ENCODE results near the gene PISD.

The PISD gene

DNA sequence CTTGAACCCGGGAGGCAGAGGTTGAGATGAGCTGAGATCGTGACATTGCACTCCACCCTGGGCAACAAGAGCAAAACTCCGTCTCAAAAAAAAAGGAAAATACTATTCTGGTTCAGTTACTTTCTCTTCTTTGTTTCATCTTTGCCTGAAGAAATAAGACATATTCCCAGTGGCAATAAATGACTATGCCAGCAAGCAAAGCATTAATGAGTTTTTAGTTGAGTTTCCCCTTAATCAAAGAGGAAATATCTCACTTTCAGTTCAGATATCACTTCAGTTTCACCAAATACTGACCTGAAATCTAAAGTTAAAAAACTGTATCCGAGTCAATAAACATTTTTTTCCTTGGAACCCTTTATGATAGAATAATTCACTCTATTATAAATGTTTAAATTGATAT is 10.4 kb downstream of the PISD start:
- no peak for DNase-seq (ENCODE audit: extremely low read depth, low read depth)
- TF ChIP-seq, protein P1, sequence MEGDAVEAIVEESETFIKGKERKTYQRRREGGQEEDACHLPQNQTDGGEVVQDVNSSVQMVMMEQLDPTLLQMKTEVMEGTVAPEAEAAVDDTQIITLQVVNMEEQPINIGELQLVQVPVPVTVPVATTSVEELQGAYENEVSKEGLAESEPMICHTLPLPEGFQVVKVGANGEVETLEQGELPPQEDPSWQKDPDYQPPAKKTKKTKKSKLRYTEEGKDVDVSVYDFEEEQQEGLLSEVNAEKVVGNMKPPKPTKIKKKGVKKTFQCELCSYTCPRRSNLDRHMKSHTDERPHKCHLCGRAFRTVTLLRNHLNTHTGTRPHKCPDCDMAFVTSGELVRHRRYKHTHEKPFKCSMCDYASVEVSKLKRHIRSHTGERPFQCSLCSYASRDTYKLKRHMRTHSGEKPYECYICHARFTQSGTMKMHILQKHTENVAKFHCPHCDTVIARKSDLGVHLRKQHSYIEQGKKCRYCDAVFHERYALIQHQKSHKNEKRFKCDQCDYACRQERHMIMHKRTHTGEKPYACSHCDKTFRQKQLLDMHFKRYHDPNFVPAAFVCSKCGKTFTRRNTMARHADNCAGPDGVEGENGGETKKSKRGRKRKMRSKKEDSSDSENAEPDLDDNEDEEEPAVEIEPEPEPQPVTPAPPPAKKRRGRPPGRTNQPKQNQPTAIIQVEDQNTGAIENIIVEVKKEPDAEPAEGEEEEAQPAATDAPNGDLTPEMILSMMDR (IDR thresholded peaks at IDR 0.05; ENCODE audit: low read depth, low read length, missing control alignments): no peak
- H3K4me3 ChIP-seq (replicated peaks; ENCODE audit: low read depth, low read length): no peak overlapping the region

DNA sequence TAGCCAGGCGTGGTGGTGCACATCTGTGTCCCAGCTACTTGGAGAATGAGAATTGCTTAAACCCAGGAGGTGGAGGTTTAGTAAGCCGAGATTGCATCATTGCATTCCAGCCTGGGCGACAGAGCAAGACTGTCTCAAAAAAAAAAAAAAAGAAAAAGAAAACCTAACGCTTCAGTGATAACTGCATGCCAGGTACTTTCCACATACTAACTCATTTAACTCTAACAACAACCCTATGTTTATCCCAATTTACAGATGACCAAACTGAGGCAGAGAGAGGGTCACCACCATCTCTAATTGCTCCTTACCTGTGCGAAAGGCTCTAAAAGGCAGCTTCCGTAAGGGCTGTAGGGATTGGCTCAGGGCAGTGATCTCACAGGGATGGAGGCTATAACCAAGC is 11.6 kb downstream of the PISD start:
- H3K4me3 ChIP-seq (replicated peaks; ENCODE audit: low read depth, low read length): no peak overlapping the region
- DNase-seq (ENCODE audit: extremely low read depth, low read depth): no peak
- TF ChIP-seq, protein P1 (IDR thresholded peaks at IDR 0.05; ENCODE audit: low read depth, low read length, missing control alignments): no peak

DNA sequence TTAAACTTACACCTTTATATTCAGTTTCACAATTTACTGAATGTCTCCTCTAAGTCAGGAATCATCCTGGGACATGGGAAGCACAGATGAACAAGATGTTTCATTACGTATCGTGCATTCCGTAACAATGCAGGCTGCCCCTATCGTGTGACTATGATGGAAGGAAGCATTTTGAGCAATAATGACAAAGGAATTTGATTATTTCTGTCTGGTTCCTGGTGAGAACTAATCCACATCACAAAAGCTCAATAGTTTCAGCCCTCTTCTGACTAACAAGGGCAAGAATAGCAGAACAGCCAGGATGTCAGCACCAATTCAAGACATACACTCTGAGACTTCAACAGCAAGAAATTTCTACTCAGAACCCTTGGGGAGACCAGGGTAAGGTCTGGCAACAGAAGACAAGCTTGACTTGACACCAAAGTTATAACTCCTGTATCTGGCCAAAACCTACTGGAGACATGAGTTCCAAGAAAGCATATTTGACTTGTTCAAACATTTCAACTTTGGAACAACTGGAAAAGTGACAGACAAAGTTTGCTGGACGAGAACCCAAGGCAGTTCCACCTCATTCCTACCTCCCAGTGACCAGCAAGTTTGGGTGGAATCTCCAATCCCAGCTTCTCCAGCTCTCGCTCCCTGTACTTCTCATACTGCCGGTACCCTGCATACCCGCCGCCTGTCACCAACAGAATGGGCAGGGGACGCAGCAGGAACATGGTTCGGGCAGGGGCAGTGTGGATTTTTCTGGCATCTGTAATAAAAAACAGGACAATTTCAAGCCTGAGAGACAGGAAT is 14.3 kb downstream of the PISD start:
- H3K4me3 ChIP-seq (replicated peaks; ENCODE audit: low read depth, low read length): no peak overlapping the region
- no peak for DNase-seq (ENCODE audit: extremely low read depth, low read depth)
- TF ChIP-seq, protein P1 (IDR thresholded peaks at IDR 0.05; ENCODE audit: low read depth, low read length, missing control alignments): no peak

DNA sequence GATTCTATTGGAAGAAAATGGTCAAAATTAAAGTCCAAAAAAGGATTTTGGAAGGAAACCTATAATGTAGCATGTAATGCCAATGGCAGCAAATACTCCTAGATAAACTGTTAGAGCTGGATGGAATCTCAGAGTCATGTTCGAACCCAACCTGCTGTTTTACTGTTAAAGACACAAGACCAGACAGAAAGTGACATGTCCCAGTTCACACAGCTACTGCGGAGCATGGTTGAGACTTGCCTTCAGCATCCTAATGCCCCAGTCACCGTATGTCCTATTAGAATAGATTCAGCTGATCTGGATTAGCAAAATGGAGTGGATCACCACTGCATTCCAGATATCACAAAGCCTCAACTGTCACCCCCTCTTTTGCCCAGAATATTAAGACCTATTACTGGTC is 14.9 kb downstream of the PISD start:
- TF ChIP-seq, protein P1 (IDR thresholded peaks at IDR 0.05; ENCODE audit: low read depth, low read length, missing control alignments): no peak
- no peak for DNase-seq (ENCODE audit: extremely low read depth, low read depth)
- no peak overlapping the region for H3K4me3 ChIP-seq (replicated peaks; ENCODE audit: low read depth, low read length)

DNA sequence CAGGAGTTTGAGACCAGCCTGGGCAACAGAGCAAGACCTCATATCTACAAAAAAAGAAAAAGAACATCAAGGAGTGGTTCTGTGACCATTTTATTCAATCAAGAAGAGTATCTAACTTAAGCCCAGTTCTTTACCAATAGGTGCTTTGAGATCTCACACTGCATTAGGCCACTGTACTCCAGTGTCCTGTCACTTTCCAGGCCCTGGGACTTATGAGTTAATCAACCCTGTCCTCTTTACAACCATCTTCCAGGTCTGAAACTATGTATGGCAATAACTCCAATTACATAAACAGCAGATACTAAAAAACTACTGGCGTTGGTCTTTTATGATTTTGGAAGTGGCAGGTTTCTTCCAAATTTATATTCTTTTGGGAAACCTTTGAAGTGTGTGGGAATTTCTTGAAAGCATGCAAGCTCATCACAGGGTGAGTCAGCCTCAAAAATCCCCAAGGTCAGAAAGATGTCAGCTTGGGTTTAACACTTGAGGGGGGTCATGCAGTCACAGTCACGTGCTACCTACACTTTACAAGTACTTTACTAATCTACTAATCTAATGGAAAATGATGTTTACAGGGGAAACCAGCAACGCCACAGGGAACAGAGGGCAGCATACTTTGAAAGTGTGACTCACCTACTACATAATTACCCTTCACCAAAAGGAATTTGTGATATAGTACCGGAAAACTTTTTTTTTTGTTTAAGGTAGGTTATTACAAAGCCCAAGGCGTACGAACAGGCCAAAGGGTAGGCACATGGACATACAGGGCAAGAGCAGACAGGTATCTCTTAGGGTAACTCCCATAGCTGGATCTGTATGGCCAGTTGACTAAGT is 15.6 kb downstream of the PISD start:
- TF ChIP-seq, protein P1 (IDR thresholded peaks at IDR 0.05; ENCODE audit: low read depth, low read length, missing control alignments): no peak
- peak; percentile 95 for DNase-seq (ENCODE audit: extremely low read depth, low read depth)
- no peak overlapping the region for H3K4me3 ChIP-seq (replicated peaks; ENCODE audit: low read depth, low read length)

DNA sequence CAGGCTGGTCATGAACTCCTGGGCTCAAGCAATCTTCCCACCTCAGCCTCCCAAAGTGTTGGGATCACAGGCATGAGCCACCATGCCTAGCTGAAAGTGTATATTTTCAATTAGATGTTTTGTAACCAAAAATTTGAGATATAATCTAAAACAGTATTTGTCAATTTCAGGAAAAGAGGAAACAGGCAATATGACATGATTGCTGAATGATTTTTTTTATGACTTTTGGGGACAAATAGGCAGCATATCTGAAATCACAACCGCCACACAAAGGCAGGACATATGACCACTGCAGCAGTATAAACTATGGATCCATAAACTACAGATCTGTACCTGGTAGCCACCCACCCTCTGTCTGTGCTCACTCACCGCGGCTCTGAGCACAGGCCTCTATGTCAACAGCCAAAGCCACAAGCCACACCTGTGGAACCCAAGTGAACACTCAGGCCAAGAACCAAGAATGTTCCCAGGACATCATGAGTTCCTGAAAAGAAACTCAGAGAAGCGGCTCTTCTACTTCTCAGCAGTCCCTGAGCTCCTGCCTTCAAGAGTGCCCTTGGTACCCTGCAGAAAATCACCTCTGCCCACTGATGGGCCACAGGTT is 22.5 kb downstream of the PISD start:
- TF ChIP-seq, protein P1 (IDR thresholded peaks at IDR 0.05; ENCODE audit: low read depth, low read length, missing control alignments): no peak
- no peak for DNase-seq (ENCODE audit: extremely low read depth, low read depth)
- no peak overlapping the region for H3K4me3 ChIP-seq (replicated peaks; ENCODE audit: low read depth, low read length)

Measured in HFF-Myc (cell line).